ENCODE measurements around the gene HS3ST5.

HS3ST5 gene

GRCh38 chr6:114167583-114168576 is 174.9 kb downstream of the HS3ST5 start:
- no peak overlapping the region for H3K4me3 ChIP-seq (ENCODE audit: control insufficient read depth, low read depth, low read length)
- DNase-seq (ENCODE audit: low read depth) = no peak
- no peak for TF ChIP-seq CTCF (IDR thresholded peaks at IDR 0.05; ENCODE audit: control insufficient read depth, insufficient read depth, low read depth, low read length, missing control alignments)

DNA sequence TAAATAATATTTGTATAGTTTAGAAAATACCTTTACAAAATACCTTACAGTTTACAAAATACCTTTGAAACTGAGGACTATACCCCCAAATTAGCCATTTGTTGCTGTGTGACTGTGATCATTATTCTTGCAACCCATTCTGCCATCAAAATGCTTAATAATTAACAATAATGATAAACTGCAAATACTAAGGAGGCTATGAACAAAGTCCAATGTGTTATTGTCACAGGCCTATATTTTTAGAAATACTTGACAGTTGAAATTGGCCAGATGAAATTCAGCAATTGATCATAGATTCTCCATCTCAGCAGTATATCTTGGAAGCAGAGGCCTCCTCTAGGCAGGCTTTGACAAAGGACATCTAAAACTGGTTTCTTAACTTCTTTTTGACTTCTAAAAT is 178.6 kb downstream of the HS3ST5 start:
- H3K4me3 ChIP-seq (ENCODE audit: control insufficient read depth, low read depth, low read length) = no peak overlapping the region
- DNase-seq (ENCODE audit: low read depth) = no peak
- no peak for TF ChIP-seq CTCF (IDR thresholded peaks at IDR 0.05; ENCODE audit: control insufficient read depth, insufficient read depth, low read depth, low read length, missing control alignments)

DNA sequence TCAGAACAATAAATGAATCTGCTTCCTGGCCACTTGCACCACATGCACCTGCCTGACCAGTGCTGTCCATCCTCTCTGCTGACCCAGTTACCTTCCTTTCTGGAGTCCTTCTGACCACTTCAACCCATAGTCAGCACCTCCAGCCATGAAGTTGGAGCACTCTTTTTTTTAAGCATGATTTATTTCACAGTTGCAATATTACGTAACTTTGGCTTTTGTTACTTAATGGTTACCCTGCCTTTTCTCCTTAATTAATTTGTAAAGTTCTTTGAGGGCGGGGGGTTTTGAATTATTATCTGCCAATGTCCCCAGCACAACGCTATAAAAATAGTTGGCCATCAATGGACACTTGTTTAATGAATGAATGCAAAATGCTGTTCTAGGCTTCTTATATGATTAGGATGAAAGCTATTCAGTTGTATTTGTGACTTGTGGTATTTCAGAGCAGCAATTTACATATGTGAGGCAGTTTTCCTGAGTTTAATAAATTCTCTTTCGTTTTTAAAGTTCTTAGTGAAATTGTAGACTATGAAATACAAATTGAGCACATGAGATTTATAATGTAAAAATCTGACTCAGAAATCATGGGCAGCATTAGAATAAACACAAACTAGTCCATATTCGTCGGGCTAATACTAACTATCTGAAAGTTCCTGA is 180.0 kb downstream of the HS3ST5 start:
- TF ChIP-seq CTCF (IDR thresholded peaks at IDR 0.05; ENCODE audit: control insufficient read depth, insufficient read depth, low read depth, low read length, missing control alignments) = no peak
- no peak overlapping the region for H3K4me3 ChIP-seq (ENCODE audit: control insufficient read depth, low read depth, low read length)

GRCh38 chr6:114160881-114161280 is 181.9 kb downstream of the HS3ST5 start:
- no peak for TF ChIP-seq CTCF (IDR thresholded peaks at IDR 0.05; ENCODE audit: control insufficient read depth, insufficient read depth, low read depth, low read length, missing control alignments)
- H3K4me3 ChIP-seq (ENCODE audit: control insufficient read depth, low read depth, low read length) = no peak overlapping the region
- no peak for DNase-seq (ENCODE audit: low read depth)

More for the DNA sequence above, 180.0 kb downstream of the HS3ST5 start:
- DNase-seq (ENCODE audit: low read depth) = no peak

DNA sequence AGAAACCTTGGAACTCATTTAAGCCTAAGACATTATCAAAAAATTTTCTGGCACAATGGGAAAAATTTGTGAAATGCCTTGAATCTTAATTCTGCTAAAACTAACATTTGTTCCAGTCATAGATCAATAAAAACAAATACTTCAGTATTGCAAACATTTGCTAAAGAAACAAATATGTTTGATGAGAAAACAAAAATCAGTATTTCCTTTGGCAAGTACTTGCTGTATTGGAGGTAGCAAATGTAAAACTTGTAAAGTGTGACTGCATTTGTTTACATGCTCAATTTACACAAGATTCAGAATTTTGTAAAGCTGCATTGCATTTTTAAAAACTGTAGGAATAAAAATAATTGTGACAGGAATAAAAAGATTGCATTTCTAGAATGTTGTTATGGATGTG is 183.1 kb downstream of the HS3ST5 start:
- H3K4me3 ChIP-seq (ENCODE audit: control insufficient read depth, low read depth, low read length) = no peak overlapping the region
- no peak for TF ChIP-seq CTCF (IDR thresholded peaks at IDR 0.05; ENCODE audit: control insufficient read depth, insufficient read depth, low read depth, low read length, missing control alignments)
- no peak for DNase-seq (ENCODE audit: low read depth)

- TF ChIP-seq CTCF (IDR thresholded peaks at IDR 0.05; ENCODE audit: control insufficient read depth, insufficient read depth, low read depth, low read length, missing control alignments) = no peak
- H3K4me3 ChIP-seq (ENCODE audit: control insufficient read depth, low read depth, low read length) = no peak overlapping the region
- DNase-seq (ENCODE audit: low read depth) = no peak
Measured at GRCh38 chr6:114158838-114159694, 183.8 kb downstream of the HS3ST5 start.

Data from AG09309 (cell line).